ENCODE measurements around the gene DCST1. TPM values are rescaled to one million over a fixed set of nuclear protein-coding genes. Genes with fewer than 3 reads are reported as not detected.
A peak's percentile ranks its signal among the peaks of the same experiment; 100 is the strongest.

Gene DCST1
- total RNA-seq, 1 donor from 2014 or later, result not detected

DNA sequence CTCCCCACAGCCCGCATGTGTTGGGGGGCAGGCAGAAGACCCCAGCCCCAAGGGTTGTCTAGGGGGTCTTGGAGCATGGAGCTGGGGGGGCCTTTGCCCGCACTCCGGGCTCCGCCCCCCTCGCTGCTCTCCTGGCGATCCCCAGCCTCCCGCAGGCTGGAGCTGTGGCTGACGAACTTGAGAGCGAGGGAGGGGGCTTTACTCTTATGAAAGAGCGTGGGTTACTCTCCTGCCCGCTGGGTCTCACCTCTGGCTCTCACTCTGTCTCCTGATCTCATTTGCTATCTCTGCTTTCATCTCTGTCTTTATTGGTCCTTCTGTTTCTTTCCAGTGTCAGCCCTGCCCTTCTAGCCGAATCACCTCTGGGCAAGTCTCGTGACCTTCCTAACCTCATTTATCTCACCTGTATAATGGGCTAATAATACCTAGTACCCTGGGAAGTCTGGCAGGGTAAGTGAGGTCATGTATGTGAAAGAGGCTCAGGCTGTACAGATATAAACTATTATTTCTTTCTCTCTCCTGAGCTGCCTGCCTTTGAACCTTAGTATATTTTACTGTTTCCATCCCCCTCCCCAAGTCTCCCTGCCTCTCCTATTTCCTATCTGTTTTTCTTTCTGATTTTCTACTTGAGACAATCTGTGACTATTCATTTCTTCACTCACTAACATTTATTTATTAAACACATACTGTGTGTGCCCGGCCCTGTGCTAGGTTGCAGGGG is 30.6 kb downstream of the DCST1 start:
- no peaks in the 10 kb centered on the region for H3K9me3 Mint-ChIP-seq (ENCODE audit: unreplicated experiment)
- TF ChIP-seq, protein P1, sequence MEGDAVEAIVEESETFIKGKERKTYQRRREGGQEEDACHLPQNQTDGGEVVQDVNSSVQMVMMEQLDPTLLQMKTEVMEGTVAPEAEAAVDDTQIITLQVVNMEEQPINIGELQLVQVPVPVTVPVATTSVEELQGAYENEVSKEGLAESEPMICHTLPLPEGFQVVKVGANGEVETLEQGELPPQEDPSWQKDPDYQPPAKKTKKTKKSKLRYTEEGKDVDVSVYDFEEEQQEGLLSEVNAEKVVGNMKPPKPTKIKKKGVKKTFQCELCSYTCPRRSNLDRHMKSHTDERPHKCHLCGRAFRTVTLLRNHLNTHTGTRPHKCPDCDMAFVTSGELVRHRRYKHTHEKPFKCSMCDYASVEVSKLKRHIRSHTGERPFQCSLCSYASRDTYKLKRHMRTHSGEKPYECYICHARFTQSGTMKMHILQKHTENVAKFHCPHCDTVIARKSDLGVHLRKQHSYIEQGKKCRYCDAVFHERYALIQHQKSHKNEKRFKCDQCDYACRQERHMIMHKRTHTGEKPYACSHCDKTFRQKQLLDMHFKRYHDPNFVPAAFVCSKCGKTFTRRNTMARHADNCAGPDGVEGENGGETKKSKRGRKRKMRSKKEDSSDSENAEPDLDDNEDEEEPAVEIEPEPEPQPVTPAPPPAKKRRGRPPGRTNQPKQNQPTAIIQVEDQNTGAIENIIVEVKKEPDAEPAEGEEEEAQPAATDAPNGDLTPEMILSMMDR (IDR thresholded peaks at IDR 0.05; ENCODE audit: unreplicated experiment), result no peak
- H3K27me3 Mint-ChIP-seq (ENCODE audit: unreplicated experiment), result peaks cover 16% of the 10 kb centered on the region
- H3K36me3 Mint-ChIP-seq (ENCODE audit: low read depth, unreplicated experiment), result peaks cover 24% of the 10 kb centered on the region
- H3K4me1 Mint-ChIP-seq (ENCODE audit: unreplicated experiment), result peaks cover 14% of the 10 kb centered on the region
- peak overlapping the region; percentile 94 for H3K4me3 Mint-ChIP-seq (ENCODE audit: unreplicated experiment)
- H3K27ac Mint-ChIP-seq (ENCODE audit: unreplicated experiment), result peak overlapping the region; percentile 88
- peak; percentile 61 for DNase-seq (ENCODE audit: low spot score)

DNA sequence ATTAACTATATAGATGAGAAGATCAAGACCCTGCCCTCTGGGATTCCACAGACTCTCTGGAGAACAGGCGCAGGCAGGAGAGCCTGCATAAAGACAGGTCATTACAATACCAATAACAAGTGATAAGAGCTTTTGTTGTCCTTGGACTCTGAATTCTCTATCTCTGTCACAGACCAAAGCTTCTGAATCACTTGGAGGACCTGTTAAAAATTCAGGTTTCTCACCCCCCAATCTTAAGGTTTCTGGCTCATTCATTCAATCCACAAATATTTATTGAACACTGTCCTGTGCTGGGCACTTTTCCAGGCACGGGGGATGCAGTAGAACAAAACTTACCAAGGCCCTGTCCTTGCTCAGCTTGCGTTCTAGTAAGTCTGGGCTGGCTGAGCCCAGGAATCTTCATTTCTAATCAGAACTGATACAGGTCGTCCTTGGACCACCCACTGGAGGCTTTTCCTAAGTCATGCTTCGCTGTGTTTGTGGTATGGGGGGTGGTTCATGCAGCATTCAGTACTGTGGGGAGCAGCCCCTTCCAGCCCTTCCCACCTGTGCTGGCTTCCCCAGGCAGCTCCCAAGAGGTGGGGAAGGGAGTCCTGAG is 31.3 kb downstream of the DCST1 start:
- Mint-ChIP-seq H3K27ac (ENCODE audit: unreplicated experiment) (peak overlapping the region; percentile 88), H3K4me1 (ENCODE audit: unreplicated experiment) (peaks cover 14% of the 10 kb centered on the region), H3K27me3 (ENCODE audit: unreplicated experiment) (peaks cover 16% of the 10 kb centered on the region), H3K4me3 (ENCODE audit: unreplicated experiment) (peak overlapping the region; percentile 94), H3K9me3 (ENCODE audit: unreplicated experiment) (no peaks in the 10 kb centered on the region), H3K36me3 (ENCODE audit: low read depth, unreplicated experiment) (peaks cover 22% of the 10 kb centered on the region)
- TF ChIP-seq, protein P1 (IDR thresholded peaks at IDR 0.05; ENCODE audit: unreplicated experiment), result no peak
- DNase-seq (ENCODE audit: low spot score), result no peak

DNA sequence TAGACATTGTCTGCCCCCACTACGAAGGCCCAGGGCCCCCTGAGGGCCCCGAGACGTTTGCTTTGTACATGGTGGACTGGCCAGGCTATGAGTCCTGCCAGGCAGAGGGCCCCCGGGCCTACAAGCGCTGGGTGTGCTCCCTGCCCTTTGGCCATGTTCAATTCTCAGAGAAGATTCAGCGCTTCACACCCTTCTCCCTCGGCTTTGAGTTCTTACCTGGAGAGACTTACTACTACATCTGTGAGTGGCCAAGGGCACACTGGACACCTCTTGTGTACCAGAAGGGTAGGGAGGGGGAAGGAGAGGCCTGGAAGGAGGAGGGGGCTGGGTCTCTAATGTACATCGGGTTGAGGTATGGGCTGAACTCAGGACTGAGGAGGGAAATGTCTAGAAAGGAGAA is 33.2 kb downstream of the DCST1 start:
- peaks cover 18% of the 10 kb centered on the region for H3K27me3 Mint-ChIP-seq (ENCODE audit: unreplicated experiment)
- no peak overlapping the region for H3K27ac Mint-ChIP-seq (ENCODE audit: unreplicated experiment)
- no peak overlapping the region for H3K4me3 Mint-ChIP-seq (ENCODE audit: unreplicated experiment)
- peaks cover 20% of the 10 kb centered on the region for H3K4me1 Mint-ChIP-seq (ENCODE audit: unreplicated experiment)
- H3K9me3 Mint-ChIP-seq (ENCODE audit: unreplicated experiment), result no peaks in the 10 kb centered on the region
- H3K36me3 Mint-ChIP-seq (ENCODE audit: low read depth, unreplicated experiment), result peaks cover 22% of the 10 kb centered on the region
- TF ChIP-seq, protein P1 (IDR thresholded peaks at IDR 0.05; ENCODE audit: unreplicated experiment), result no peak
- DNase-seq (ENCODE audit: low spot score), result no peak

DNA sequence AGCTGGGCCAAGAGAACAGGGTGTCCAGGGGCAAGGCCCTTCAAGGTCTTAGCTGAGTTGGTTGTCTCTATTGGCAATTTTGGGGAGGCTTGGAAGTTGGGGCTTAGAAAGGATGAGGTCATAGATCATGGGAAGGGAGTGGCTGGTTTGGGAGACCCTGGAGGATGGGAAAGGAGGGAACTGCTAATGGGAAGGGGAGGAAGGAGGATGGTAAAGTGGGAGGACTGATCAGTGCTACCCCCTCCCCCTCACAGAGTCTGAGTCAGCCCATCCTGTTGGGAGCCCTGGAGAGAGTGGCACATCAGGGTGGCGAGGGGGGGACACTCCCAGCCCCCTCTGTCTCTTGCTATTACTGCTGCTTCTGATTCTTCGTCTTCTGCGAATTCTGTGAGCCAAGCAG is 35.0 kb downstream of the DCST1 start:
- TF ChIP-seq, protein P1 (IDR thresholded peaks at IDR 0.05; ENCODE audit: unreplicated experiment), result no peak
- peaks cover 26% of the 10 kb centered on the region for H3K4me1 Mint-ChIP-seq (ENCODE audit: unreplicated experiment)
- H3K27me3 Mint-ChIP-seq (ENCODE audit: unreplicated experiment), result peaks cover 15% of the 10 kb centered on the region
- DNase-seq (ENCODE audit: low spot score), result no peak
- no peaks in the 10 kb centered on the region for H3K9me3 Mint-ChIP-seq (ENCODE audit: unreplicated experiment)
- peaks cover 26% of the 10 kb centered on the region for H3K36me3 Mint-ChIP-seq (ENCODE audit: low read depth, unreplicated experiment)
- peak overlapping the region; percentile 61 for H3K27ac Mint-ChIP-seq (ENCODE audit: unreplicated experiment)
- peak overlapping the region; percentile 59 for H3K4me3 Mint-ChIP-seq (ENCODE audit: unreplicated experiment)

DNA sequence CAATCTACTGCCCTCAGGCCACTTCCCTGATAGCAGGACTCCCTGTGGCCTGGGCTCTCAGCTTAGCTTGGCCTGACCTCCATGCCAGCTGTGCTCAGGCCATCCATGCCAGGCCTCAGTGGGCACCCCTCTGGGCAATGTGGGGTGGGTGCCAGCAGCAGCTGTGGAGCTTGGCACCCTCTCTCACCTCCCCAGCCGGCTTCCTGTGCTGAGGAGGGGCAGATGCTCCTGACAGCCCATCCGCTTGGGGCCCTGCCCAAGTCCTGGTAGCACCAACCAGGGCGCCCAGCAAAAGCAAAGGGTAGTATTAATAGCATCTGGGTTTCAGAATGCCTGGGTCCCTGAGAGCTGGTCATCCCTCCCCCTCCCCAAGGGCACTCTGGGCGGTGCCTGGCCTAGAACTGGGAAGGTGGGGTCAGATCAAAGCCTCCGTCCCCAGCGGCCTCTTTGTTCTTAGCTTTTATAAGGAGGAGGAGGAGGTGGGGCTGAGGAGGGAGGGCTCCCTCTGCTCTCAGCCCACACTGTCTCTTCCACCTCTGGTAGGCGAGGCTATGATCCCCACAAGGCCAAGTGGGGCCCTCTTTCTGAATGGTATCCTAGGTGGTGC is 36.0 kb downstream of the DCST1 start:
- Mint-ChIP-seq H3K36me3 (ENCODE audit: low read depth, unreplicated experiment) (peaks cover 20% of the 10 kb centered on the region), H3K4me1 (ENCODE audit: unreplicated experiment) (peaks cover 24% of the 10 kb centered on the region), H3K9me3 (ENCODE audit: unreplicated experiment) (no peaks in the 10 kb centered on the region), H3K4me3 (ENCODE audit: unreplicated experiment) (no peak overlapping the region), H3K27ac (ENCODE audit: unreplicated experiment) (no peak overlapping the region), H3K27me3 (ENCODE audit: unreplicated experiment) (peaks cover 12% of the 10 kb centered on the region)
- TF ChIP-seq, protein P1 (IDR thresholded peaks at IDR 0.05; ENCODE audit: unreplicated experiment), result no peak
- no peak for DNase-seq (ENCODE audit: low spot score)
